ENCODE results near the gene OMA1.

OMA1 gene

GRCh38 chr1:58434607-58435006 lies 111.9 kb downstream of the OMA1 start:
- in situ Hi-C loops (cut with MboI; ENCODE audit: low sequenced_read_pairs), result no loop called here

GRCh38 chr1:58434181-58434580 lies 112.3 kb downstream of the OMA1 start:
- in situ Hi-C loops (cut with MboI; ENCODE audit: low sequenced_read_pairs), result no loop called here

- in situ Hi-C loops (cut with MboI; ENCODE audit: low sequenced_read_pairs), result no loop called here
Measured at GRCh38 chr1:58432851-58433668, 113.5 kb downstream of the OMA1 start.

- in situ Hi-C loops (cut with MboI; ENCODE audit: low sequenced_read_pairs), result no loop called here
Measured at GRCh38 chr1:58431901-58432620, 114.5 kb downstream of the OMA1 start.
